Endothelial cell of umbilical vein (primary cell): Measurements from ENCODE around the gene BTN2A1.

Experiments used
- CTCF ChIP-seq, 2 donors: IDR thresholded peaks; 1 replicate in 1 of 2; 2 replicates in 1 of 2; pipeline ENCODE4 v1.5.1; 2011; ENCODE audit warnings: low read length in 2 of 2, mild to moderate bottlenecking in 2 of 2, moderate library complexity in 2 of 2, control low read depth in 1 of 2, inconsistent platforms in 1 of 2, low read depth in 1 of 2; ENCODE audit not compliant: insufficient read depth in 1 of 2; ENCODE audit errors: extremely low read depth in 1 of 2
- EZH2 ChIP-seq: IDR thresholded peaks from 2 replicates; pipeline ENCODE4 v1.6.1; 2012; ENCODE audit warnings: borderline replicate concordance, low read depth, mild to moderate bottlenecking, moderate library complexity, low read length, inconsistent platforms; ENCODE audit not compliant: severe bottlenecking
- MAX ChIP-seq: IDR thresholded peaks from 2 replicates; pipeline ENCODE4 v1.6.1; 2011; ENCODE audit not compliant: insufficient read depth, insufficient read length
- MYC ChIP-seq: IDR thresholded peaks from one replicate; pipeline ENCODE4 v1.6.1; 2011; ENCODE audit warnings: mild to moderate bottlenecking, low read depth, low read length

- TF ChIP-seq CTCF (IDR thresholded peaks at IDR 0.05; ENCODE audit: extremely low read depth in 1 of 2, insufficient read depth in 1 of 2, low read depth in 1 of 2, low read length in 2 of 2) (no peak), MAX (no peak), EZH2 (no peak), MYC (no peak)
Observed at GRCh38 chr6:26473429-26473757, 15.6 kb downstream of the BTN2A1 start.
